HL-60 (cell line): ENCODE measurements around the gene FCHSD2.

ENCODE experiments used
- DNase-seq, 2 experiments: peaks; one replicate each; pipeline ENCODE4 v3.0.0-alpha.2; 2010 to 2020; ENCODE audit warnings: low read depth in 1 of 2, low spot score in 1 of 2
- H3K27ac ChIP-seq: fragments of 250-450 bp; sonication (Bioruptor Pico); replicated peaks from 2 replicates; pipeline ENCODE4 v1.5.1; 2020; ENCODE audit warnings: mild to moderate bottlenecking, moderate library complexity
- H3K27me3 ChIP-seq: fragments of 250-450 bp; sonication (Bioruptor Pico); 2 replicates; pipeline ENCODE4 v1.5.1; 2021; ENCODE audit warnings: mild to moderate bottlenecking, moderate library complexity; ENCODE audit not compliant: insufficient read depth, poor library complexity, severe bottlenecking
- H3K4me3 ChIP-seq: replicated peaks from 2 replicates; pipeline ENCODE4 v1.5.1; 2011; ENCODE audit warnings: mild to moderate bottlenecking, control low read depth, low read length; ENCODE audit not compliant: insufficient read depth
- GABPA ChIP-seq: IDR thresholded peaks from 2 replicates; pipeline ENCODE4 v1.6.1; 2012; ENCODE audit warnings: low read depth
- POLR2AphosphoS5 ChIP-seq: IDR thresholded peaks from 2 replicates; pipeline ENCODE4 v1.6.1; 2012; ENCODE audit warnings: low read depth
- SPI1 ChIP-seq: IDR thresholded peaks from 2 replicates; pipeline ENCODE4 v1.6.1; 2012; ENCODE audit warnings: low read depth, mild to moderate bottlenecking, borderline replicate concordance
- TF ChIP-seq, protein P1 (sequence below): IDR thresholded peaks from 2 replicates; pipeline ENCODE4 v1.6.1; 2012; ENCODE audit warnings: low read depth; ENCODE audit not compliant: insufficient replicate concordance
- TF ChIP-seq, protein P2 (sequence below): IDR thresholded peaks from one replicate; pipeline ENCODE4 v1.5.1; 2011; ENCODE audit warnings: low read length, control low read depth, inconsistent platforms; ENCODE audit not compliant: insufficient read depth

Gene FCHSD2

GRCh38 chr11:72927380-72927779 lies 214.7 kb downstream of the FCHSD2 start:
- DNase-seq: no peak
- TF ChIP-seq SPI1 (no peak), GABPA (no peak), POLR2AphosphoS5 (no peak)
- TF ChIP-seq, protein P1, sequence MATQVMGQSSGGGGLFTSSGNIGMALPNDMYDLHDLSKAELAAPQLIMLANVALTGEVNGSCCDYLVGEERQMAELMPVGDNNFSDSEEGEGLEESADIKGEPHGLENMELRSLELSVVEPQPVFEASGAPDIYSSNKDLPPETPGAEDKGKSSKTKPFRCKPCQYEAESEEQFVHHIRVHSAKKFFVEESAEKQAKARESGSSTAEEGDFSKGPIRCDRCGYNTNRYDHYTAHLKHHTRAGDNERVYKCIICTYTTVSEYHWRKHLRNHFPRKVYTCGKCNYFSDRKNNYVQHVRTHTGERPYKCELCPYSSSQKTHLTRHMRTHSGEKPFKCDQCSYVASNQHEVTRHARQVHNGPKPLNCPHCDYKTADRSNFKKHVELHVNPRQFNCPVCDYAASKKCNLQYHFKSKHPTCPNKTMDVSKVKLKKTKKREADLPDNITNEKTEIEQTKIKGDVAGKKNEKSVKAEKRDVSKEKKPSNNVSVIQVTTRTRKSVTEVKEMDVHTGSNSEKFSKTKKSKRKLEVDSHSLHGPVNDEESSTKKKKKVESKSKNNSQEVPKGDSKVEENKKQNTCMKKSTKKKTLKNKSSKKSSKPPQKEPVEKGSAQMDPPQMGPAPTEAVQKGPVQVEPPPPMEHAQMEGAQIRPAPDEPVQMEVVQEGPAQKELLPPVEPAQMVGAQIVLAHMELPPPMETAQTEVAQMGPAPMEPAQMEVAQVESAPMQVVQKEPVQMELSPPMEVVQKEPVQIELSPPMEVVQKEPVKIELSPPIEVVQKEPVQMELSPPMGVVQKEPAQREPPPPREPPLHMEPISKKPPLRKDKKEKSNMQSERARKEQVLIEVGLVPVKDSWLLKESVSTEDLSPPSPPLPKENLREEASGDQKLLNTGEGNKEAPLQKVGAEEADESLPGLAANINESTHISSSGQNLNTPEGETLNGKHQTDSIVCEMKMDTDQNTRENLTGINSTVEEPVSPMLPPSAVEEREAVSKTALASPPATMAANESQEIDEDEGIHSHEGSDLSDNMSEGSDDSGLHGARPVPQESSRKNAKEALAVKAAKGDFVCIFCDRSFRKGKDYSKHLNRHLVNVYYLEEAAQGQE: no peak
- TF ChIP-seq, protein P2, sequence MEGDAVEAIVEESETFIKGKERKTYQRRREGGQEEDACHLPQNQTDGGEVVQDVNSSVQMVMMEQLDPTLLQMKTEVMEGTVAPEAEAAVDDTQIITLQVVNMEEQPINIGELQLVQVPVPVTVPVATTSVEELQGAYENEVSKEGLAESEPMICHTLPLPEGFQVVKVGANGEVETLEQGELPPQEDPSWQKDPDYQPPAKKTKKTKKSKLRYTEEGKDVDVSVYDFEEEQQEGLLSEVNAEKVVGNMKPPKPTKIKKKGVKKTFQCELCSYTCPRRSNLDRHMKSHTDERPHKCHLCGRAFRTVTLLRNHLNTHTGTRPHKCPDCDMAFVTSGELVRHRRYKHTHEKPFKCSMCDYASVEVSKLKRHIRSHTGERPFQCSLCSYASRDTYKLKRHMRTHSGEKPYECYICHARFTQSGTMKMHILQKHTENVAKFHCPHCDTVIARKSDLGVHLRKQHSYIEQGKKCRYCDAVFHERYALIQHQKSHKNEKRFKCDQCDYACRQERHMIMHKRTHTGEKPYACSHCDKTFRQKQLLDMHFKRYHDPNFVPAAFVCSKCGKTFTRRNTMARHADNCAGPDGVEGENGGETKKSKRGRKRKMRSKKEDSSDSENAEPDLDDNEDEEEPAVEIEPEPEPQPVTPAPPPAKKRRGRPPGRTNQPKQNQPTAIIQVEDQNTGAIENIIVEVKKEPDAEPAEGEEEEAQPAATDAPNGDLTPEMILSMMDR: no peak
- Histone ChIP-seq H3K27me3 (no peaks in the 10 kb centered on the region), H3K4me3 (no peak overlapping the region), H3K27ac (no peak overlapping the region)

GRCh38 chr11:72926076-72926475 lies 216.0 kb downstream of the FCHSD2 start:
- DNase-seq: no peak
- Histone ChIP-seq H3K27ac (no peak overlapping the region), H3K27me3 (no peaks in the 10 kb centered on the region), H3K4me3 (no peak overlapping the region)
- no peak for TF ChIP-seq POLR2AphosphoS5
- no peak for TF ChIP-seq GABPA
- TF ChIP-seq, protein P2: no peak
- TF ChIP-seq SPI1: no peak
- TF ChIP-seq, protein P1: no peak

DNA sequence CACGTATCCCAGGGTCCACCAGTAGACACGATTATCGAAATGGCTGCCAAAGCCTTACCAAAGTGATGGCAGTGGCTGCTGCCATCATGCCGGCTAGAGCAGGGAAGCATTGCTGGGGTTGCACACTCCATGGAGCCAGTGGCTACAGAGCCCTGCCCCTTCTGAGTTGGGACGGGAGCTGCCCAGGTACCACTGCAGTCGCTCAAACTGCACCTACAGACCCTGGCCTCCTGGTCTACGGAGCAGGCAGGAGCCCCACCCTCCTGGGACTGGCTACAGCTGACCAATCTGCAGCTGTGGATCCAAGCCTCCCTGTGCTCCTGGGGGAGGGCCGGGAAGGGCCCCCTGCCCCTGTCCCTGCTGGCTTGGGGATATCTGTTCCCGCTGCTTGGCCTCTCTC lies 216.5 kb downstream of the FCHSD2 start:
- Histone ChIP-seq H3K27ac (no peak overlapping the region), H3K4me3 (no peak overlapping the region), H3K27me3 (no peaks in the 10 kb centered on the region)
- DNase-seq: no peak
- TF ChIP-seq, protein P2: no peak
- TF ChIP-seq, protein P1: no peak
- TF ChIP-seq GABPA (no peak), SPI1 (no peak), POLR2AphosphoS5 (no peak)
